HG02884 (cell line): ENCODE data around the gene INTS2.
"Not testable (repeated sequence)": the region's sequence is repeated elsewhere in the genome, so short reads cannot be mapped to it uniquely, and the experiment has no call there.

Experiments
- ATAC-seq: cut with Tn5 transposase; IDR thresholded peaks from one replicate; pipeline ENCODE4 v1.9.1; 2021; ENCODE audit warnings: mild to moderate bottlenecking, moderate library complexity; ENCODE audit not compliant: unreplicated experiment

INTS2 gene

GRCh38 chr17:61848896-61849295 lies 78.9 kb downstream of the INTS2 start:
- ATAC-seq: no peak

GRCh38 chr17:61848247-61848646 lies 79.5 kb downstream of the INTS2 start:
- no peak for ATAC-seq

GRCh38 chr17:61847659-61848058 lies 80.1 kb downstream of the INTS2 start:
- ATAC-seq: no peak

- no peak for ATAC-seq
These were observed 80.9 kb downstream of the INTS2 start for GRCh38 chr17:61846761-61847375.

GRCh38 chr17:61846088-61846487 lies 81.7 kb downstream of the INTS2 start:
- ATAC-seq: no peak

GRCh38 chr17:61843435-61843834 lies 84.3 kb downstream of the INTS2 start:
- ATAC-seq: no peak

- ATAC-seq: no peak
These were observed 84.9 kb downstream of the INTS2 start for GRCh38 chr17:61842899-61843298.

- no peak for ATAC-seq
These were observed 88.4 kb downstream of the INTS2 start for GRCh38 chr17:61839300-61839786.

- no peak for ATAC-seq
These were observed 90.4 kb downstream of the INTS2 start for GRCh38 chr17:61837175-61838051.

- no peak for ATAC-seq
These were observed 91.3 kb downstream of the INTS2 start for GRCh38 chr17:61836266-61837174.

- ATAC-seq: no peak
These were observed 92.2 kb downstream of the INTS2 start for GRCh38 chr17:61835606-61836005.

- ATAC-seq: no peak
These were observed 93.2 kb downstream of the INTS2 start for GRCh38 chr17:61834610-61835009.

GRCh38 chr17:61833536-61834193 lies 94.1 kb downstream of the INTS2 start:
- ATAC-seq: no peak

- no peak for ATAC-seq
These were observed 95.3 kb downstream of the INTS2 start for GRCh38 chr17:61832463-61832862.

- ATAC-seq: no peak
These were observed 96.7 kb downstream of the INTS2 start for GRCh38 chr17:61831099-61831498.

GRCh38 chr17:61828694-61829093 lies 99.1 kb downstream of the INTS2 start:
- ATAC-seq: no peak

- ATAC-seq: no peak
These were observed 100.0 kb downstream of the INTS2 start for GRCh38 chr17:61827649-61828395.

GRCh38 chr17:61826866-61827265 lies 100.9 kb downstream of the INTS2 start:
- ATAC-seq: not testable (repeated sequence)

- not testable (repeated sequence) for ATAC-seq
These were observed 101.6 kb downstream of the INTS2 start for GRCh38 chr17:61826198-61826597.
